Measurements from ENCODE around the gene CENPU.

CENPU gene

GRCh38 chr4:184649971-184650855 is 83.7 kb downstream of the CENPU start:
- H3K4me1 Mint-ChIP-seq, result peaks cover 56% of the 10 kb centered on the region
- peak overlapping the region; percentile 94 for H3K27ac Mint-ChIP-seq (ENCODE audit: low read depth)
- no peaks in the 10 kb centered on the region for H3K27me3 Mint-ChIP-seq
- H3K36me3 Mint-ChIP-seq (ENCODE audit: insufficient read depth), result peaks cover 18% of the 10 kb centered on the region
- H3K9me3 Mint-ChIP-seq, result no peaks in the 10 kb centered on the region
- ATAC-seq (replicated peaks; ENCODE audit: extremely low read depth, poor library complexity, severe bottlenecking) (peak; percentile 2), DNase-seq (ENCODE audit: low spot score in 2 of 2) (no peak)
- peak overlapping the region; percentile 95 for H3K4me3 Mint-ChIP-seq

GRCh38 chr4:184649026-184649970 is 84.6 kb downstream of the CENPU start, which contains the start of the genes CASP3 and PRIMPOL:
Gene CASP3, minus strand, starts transcription at chr4:184649447. Its CDS starts 10,994 bp downstream, at chr4:184638453.
Gene PRIMPOL, plus strand, starts transcription at chr4:184649738. Its CDS starts 7,403 bp downstream, at chr4:184657141.
- no peaks in the 10 kb centered on the region for H3K9me3 Mint-ChIP-seq
- peaks cover 18% of the 10 kb centered on the region for H3K36me3 Mint-ChIP-seq (ENCODE audit: insufficient read depth)
- ATAC-seq (replicated peaks; ENCODE audit: extremely low read depth, poor library complexity, severe bottlenecking), result peak; percentile 89
- H3K4me3 Mint-ChIP-seq, result peak within 1 kb of the TSS; percentile 95
- no peaks in the 10 kb centered on the region for H3K27me3 Mint-ChIP-seq
- peaks cover 60% of the 10 kb centered on the region for H3K4me1 Mint-ChIP-seq
- DNase-seq (ENCODE audit: low spot score in 2 of 2), result peak; percentile 86 to 92
- H3K27ac Mint-ChIP-seq (ENCODE audit: low read depth), result peak within 1 kb of the TSS; percentile 94

GRCh38 chr4:184648313-184649025 is 85.4 kb downstream of the CENPU start:
- H3K4me1 Mint-ChIP-seq, result peaks cover 58% of the 10 kb centered on the region
- H3K4me3 Mint-ChIP-seq, result peak overlapping the region; percentile 95
- DNase-seq (ENCODE audit: low spot score in 2 of 2), result peak in 1 of 2 donors; percentile 25
- peak overlapping the region; percentile 94 for H3K27ac Mint-ChIP-seq (ENCODE audit: low read depth)
- H3K9me3 Mint-ChIP-seq, result no peaks in the 10 kb centered on the region
- peaks cover 22% of the 10 kb centered on the region for H3K36me3 Mint-ChIP-seq (ENCODE audit: insufficient read depth)
- peak; percentile 19 for ATAC-seq (replicated peaks; ENCODE audit: extremely low read depth, poor library complexity, severe bottlenecking)
- no peaks in the 10 kb centered on the region for H3K27me3 Mint-ChIP-seq

- peaks cover 58% of the 10 kb centered on the region for H3K4me1 Mint-ChIP-seq
- H3K4me3 Mint-ChIP-seq, result peak overlapping the region; percentile 95
- H3K27ac Mint-ChIP-seq (ENCODE audit: low read depth), result peak overlapping the region; percentile 94
- no peaks in the 10 kb centered on the region for H3K9me3 Mint-ChIP-seq
- H3K36me3 Mint-ChIP-seq (ENCODE audit: insufficient read depth), result peaks cover 22% of the 10 kb centered on the region
- ATAC-seq (replicated peaks; ENCODE audit: extremely low read depth, poor library complexity, severe bottlenecking), result no peak
- DNase-seq (ENCODE audit: low spot score in 2 of 2), result no peak
- H3K27me3 Mint-ChIP-seq, result no peaks in the 10 kb centered on the region
Observed at GRCh38 chr4:184648054-184648312, 85.9 kb downstream of the CENPU start.

- H3K36me3 Mint-ChIP-seq (ENCODE audit: insufficient read depth), result peaks cover 22% of the 10 kb centered on the region
- no peaks in the 10 kb centered on the region for H3K9me3 Mint-ChIP-seq
- peak overlapping the region; percentile 95 for H3K4me3 Mint-ChIP-seq
- H3K27me3 Mint-ChIP-seq, result no peaks in the 10 kb centered on the region
- peaks cover 60% of the 10 kb centered on the region for H3K4me1 Mint-ChIP-seq
- DNase-seq (ENCODE audit: low spot score in 2 of 2), result no peak
- no peak for ATAC-seq (replicated peaks; ENCODE audit: extremely low read depth, poor library complexity, severe bottlenecking)
- H3K27ac Mint-ChIP-seq (ENCODE audit: low read depth), result peak overlapping the region; percentile 94
Observed at GRCh38 chr4:184647266-184648053, 86.4 kb downstream of the CENPU start.

GRCh38 chr4:184645904-184646610 is 87.8 kb downstream of the CENPU start:
- H3K9me3 Mint-ChIP-seq, result no peaks in the 10 kb centered on the region
- peaks cover 68% of the 10 kb centered on the region for H3K4me1 Mint-ChIP-seq
- peak overlapping the region; percentile 94 for H3K27ac Mint-ChIP-seq (ENCODE audit: low read depth)
- H3K27me3 Mint-ChIP-seq, result no peaks in the 10 kb centered on the region
- peaks cover 26% of the 10 kb centered on the region for H3K36me3 Mint-ChIP-seq (ENCODE audit: insufficient read depth)
- H3K4me3 Mint-ChIP-seq, result peak overlapping the region; percentile 95
- ATAC-seq (replicated peaks; ENCODE audit: extremely low read depth, poor library complexity, severe bottlenecking), result no peak
- no peak for DNase-seq (ENCODE audit: low spot score in 2 of 2)

- H3K4me1 Mint-ChIP-seq, result peaks cover 71% of the 10 kb centered on the region
- H3K27ac Mint-ChIP-seq (ENCODE audit: low read depth), result peak overlapping the region; percentile 55
- DNase-seq (ENCODE audit: low spot score in 2 of 2) (no peak), ATAC-seq (replicated peaks; ENCODE audit: extremely low read depth, poor library complexity, severe bottlenecking) (no peak)
- no peak overlapping the region for H3K4me3 Mint-ChIP-seq
- H3K36me3 Mint-ChIP-seq (ENCODE audit: insufficient read depth), result peaks cover 28% of the 10 kb centered on the region
- no peaks in the 10 kb centered on the region for H3K27me3 Mint-ChIP-seq
- H3K9me3 Mint-ChIP-seq, result no peaks in the 10 kb centered on the region
Observed at GRCh38 chr4:184644553-184645307, 89.2 kb downstream of the CENPU start.

All from central memory CD8-positive, alpha-beta T cell (primary cell).